Activated CD4-positive, alpha-beta T cell treated with anti-CD3 and anti-CD28 coated beads, Interleukin-2, Interleukin-6, amounts not matched to agents 100 ng/mL and 50 ng/mL, durations not matched to agents 16 hours and 8 hours (primary cell): Measurements from ENCODE around the gene TTF1.
"Not testable (repeated sequence)": the region's sequence is repeated elsewhere in the genome, so short reads cannot be mapped to it uniquely, and the experiment has no call there.

ENCODE experiments used
- DNase-seq: peaks from one replicate; pipeline ENCODE4 v3.0.0-alpha.2; 2020

The TTF1 gene

GRCh38 chr9:132410642-132411041 is 4.0 kb upstream of the TTF1 start:
- peak; percentile 6 for DNase-seq

GRCh38 chr9:132409828-132410528 is 3.3 kb upstream of the TTF1 start, which contains the start of gene CFAP77:
Gene CFAP77 (plus strand): TSS chr9:132410211. CDS start chr9:132410272, 61 bp downstream.
- DNase-seq: peak; percentile 33

GRCh38 chr9:132408521-132408920 is 1.9 kb upstream of the TTF1 start:
- no peak for DNase-seq

DNA sequence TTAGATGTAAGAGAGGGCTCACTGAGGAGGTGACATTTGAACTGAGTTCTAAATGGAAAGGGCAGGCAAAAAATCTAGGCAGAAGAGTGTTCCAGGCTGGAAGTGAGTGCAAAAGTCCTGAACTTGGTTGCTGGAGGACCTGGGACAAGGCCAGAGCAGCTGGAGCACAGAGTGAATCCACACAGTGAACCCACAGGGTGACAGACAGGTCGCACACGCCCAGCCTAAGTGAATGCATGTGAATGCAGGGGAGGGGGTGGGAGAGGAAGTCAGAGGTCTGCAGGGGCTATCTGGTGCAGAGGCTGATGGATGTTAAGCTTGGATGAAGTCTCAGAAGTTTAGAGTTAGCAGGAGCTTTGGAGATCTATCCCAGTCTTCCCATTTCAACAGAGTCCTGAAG is 556 bp upstream of the TTF1 start:
- DNase-seq: no peak

- peak; percentile 56 for DNase-seq
These were observed 2.3 kb downstream of the TTF1 start for GRCh38 chr9:132404228-132404881.

GRCh38 chr9:132401824-132402223 is 4.8 kb downstream of the TTF1 start:
- no peak for DNase-seq

- DNase-seq: no peak
These were observed 11.1 kb downstream of the TTF1 start for GRCh38 chr9:132395560-132395959.

- DNase-seq: no peak
These were observed 15.2 kb downstream of the TTF1 start for GRCh38 chr9:132391449-132391848.

- DNase-seq: no peak
These were observed 15.7 kb downstream of the TTF1 start for GRCh38 chr9:132390966-132391365.

DNA sequence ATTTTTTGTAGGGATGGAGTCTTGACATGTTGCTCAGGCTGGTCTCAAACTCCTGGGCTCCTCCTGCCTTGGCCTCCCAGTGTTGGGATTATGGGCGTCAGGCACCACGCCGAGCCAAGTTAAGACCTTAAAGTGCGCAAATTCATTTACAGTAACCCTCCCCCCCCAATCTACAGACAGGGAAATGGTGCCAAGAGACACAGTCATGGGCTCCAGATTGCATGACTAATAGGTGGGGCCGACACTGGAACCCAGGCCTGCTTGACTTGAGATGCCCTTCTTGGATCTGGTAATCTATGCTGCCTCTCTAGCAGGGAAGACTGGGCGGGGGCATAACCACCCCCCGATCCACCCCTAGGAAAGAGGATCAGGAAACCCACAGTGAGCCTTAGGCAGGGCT is 19.5 kb downstream of the TTF1 start:
- no peak for DNase-seq

DNA sequence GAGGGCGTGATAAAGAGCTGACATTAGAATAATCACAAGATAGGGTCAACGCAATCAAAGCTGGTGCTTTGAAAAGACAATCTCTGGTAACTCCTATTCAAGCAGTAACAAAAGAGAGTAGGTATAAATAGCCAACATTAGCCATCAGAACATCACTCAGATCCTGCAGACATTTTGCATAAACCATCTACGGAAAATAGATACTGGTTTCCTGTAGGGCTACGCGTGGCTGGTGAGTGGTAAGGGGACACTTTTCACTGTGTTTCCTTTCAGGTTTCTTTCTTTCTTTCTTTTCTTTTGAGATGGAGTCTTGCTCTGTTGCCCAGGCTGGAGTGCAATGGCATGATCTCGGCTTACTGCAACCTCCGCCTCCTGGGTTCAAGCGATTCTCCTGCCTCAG is 22.3 kb downstream of the TTF1 start:
- DNase-seq: no peak

GRCh38 chr9:132383462-132383883 is 23.2 kb downstream of the TTF1 start:
- DNase-seq: no peak

DNA sequence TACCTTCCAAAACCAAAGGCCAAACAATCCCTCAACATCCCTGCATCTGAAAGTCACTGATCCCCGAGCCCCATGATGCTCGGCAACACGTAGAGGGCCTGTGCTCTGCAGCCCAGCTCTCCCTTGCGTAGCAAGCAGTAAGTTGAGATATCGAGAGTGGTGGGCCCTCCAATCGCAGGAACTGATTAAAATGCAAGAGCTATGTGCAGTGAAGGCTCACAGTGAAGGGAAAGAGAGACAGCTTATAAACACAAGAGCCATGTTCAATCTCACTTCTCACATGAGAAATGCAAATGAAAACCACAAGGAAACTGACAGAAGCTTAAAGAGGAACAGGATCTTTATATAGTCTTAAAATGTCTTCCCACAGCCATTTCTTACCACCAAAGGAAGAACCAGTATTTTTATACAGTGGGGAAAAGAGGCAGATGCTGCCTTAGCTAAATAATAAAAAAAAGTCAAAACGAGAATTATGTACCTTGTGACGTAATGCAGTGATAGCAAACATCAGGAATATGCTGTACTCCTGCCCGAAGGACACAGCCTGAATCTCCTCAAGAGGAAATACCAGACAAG is 24.6 kb downstream of the TTF1 start:
- no peak for DNase-seq

GRCh38 chr9:132378416-132378815 is 28.2 kb downstream of the TTF1 start:
- DNase-seq: not testable (repeated sequence)

DNA sequence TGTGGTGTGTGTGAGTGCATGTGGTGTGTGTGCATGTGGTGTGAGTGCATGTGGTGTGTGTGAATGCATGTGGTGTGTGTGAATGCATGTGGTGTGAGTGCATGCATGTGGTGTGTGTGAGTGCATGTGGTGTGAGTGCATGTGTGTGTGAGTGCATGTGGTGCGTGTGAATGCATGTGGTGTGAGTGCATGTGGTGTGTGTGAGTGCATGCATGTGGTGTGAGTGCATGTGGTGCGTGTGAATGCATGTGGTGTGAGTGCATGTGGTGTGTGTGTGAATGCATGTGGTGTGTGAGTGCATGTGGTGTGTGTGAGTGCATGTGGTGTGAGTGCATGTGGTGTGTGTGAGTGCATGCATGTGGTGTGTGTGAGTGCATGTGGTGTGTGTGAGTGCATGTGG is 28.9 kb downstream of the TTF1 start:
- not testable (repeated sequence) for DNase-seq

DNA sequence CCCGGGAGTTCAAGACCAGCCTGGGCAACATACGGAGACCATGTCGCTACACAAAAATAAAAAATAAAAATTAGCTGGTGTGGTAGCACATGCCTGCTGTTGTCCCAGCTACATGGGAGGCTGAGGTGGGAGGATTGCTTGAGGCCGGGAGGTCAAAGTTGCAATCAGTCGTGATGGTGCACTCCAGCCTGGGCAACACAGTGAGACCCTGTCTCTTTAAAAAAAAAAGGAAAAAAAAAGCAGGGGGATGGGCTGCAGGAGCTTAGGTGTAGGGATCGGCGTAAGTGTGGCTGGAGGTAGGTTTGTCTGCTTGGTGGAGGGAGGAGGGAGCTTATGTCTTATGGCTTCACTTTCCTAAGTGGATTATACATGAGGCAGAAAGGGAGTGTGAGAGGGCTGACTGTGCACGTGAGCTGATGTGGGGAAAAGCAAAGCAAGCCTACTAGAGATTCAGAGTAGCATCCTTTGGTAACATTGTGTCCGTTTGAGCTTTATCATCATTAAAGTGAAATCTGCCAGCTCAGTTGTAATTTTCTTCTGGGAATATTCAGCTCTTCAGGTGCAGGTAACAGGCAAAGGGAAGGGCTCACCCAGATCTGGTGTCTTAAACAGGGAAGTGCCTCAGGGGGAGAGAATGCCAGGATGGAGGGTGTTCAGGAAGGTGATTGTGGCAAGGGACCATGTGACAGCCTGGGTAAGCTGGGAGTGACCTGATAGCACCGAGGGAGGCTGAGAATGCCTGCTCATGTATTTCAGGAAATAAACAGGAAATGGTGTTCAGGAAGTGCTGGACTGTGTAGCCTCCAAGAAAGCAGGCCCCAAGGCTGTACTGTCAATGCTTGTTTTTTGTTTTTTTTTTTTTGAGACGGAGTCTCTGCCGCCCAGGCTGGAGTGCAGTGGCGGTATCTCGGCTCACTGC is 34.2 kb downstream of the TTF1 start:
- DNase-seq: peak; percentile 11

- DNase-seq: no peak
These were observed 36.0 kb downstream of the TTF1 start for GRCh38 chr9:132370592-132370991.

- DNase-seq: no peak
These were observed 37.2 kb downstream of the TTF1 start for GRCh38 chr9:132369421-132369820.

DNA sequence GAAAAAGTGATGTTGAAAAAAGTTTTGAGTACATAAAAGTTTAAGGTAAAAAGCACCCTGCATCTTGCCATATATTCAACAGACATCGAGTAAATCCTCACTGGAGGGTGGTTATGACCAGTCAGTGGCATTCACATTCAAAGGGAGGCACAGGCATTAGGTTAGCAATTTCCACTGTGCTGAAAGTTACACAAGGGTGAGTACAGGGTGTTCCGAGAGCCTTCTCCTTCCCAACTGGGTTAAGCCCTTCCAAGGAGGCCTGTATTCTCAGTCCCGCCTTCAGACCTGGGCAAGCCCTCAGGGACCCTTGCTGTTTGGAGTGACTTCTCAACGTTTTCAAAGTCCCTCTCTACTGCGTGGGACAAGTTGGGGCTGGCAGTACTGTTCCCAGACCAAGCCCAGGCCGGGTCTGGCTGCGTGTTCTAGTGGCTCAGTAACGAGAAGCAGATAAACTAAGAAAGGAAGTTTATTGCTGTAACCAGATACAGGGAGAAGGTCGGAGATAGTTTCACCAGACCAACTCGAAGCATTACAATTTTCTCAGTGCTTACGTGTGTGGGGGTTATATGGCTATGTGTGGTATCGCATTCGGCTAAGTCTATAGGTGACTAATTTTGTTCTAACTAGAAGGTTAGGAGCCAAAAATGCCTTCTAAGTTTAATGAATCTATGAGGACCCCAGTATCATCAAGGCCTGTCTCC is 38.9 kb downstream of the TTF1 start:
- no peak for DNase-seq

- DNase-seq: no peak
These were observed 40.2 kb downstream of the TTF1 start for GRCh38 chr9:132366481-132366880.

DNA sequence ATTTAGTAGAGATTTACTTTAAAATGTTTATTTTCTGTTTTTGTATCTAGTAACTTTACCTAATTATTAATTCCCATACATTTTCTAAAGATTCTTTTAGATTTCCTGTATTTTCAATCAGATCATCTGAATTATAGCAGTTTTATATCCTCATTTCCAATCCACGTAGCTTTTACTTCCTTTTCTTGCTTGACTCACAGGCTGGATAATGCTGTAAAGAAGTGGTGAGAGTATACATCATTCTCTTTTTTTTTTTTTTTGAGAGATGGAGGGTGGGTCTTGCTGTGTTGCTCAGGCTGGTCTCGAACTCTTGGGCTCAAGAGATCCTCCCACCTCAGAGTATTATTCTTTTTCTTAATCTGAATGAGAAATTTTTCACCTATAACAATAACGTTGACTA is 40.7 kb downstream of the TTF1 start:
- DNase-seq: no peak

DNA sequence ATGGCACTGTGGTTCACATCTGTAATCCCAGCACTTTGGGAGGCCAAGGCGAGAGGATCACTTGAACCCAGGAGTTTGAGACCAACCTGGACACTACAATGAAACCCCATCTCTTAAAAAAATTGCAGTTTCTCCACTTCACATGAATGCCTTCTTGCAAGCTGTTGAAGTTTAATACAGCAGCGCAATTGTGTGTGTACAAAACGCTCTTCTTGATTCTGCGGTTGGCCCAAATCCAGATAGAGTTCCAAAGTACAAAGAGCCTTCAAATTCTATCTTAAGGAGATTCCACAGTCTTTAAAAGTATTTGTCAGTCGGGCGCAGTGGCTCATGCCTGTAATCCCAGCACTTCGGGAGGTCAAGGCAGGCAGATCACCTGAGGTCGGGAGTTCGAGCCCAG is 42.6 kb downstream of the TTF1 start:
- DNase-seq: no peak

DNA sequence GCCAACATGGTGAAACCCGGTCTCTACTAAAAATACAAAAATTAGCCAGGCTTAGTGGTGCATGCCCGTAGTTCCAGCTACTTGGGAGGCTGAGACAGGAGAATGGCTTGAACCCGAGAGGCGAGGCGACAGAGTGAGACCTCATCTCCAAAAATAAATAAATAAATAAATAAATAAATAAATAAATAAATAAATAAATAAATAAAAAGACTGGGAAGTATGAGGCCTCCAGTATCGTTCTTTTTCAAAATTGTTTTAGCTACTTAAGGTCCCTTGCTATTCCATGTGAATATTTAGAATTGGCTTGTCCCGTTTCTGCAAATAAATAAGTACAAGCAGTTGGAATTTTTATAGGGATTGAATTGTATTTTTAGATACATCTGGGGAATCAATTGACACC is 48.9 kb downstream of the TTF1 start:
- no peak for DNase-seq
